H1 (cell line): Measurements from ENCODE around the gene RPL13A. TPM values are rescaled to one million over a fixed set of nuclear protein-coding genes. Genes with fewer than 3 reads are reported as not detected.

Source experiments
- ATF3 ChIP-seq: IDR thresholded peaks from 2 replicates; pipeline ENCODE4 v1.6.1; 2011; ENCODE audit warnings: low read depth, mild to moderate bottlenecking, low read length; ENCODE audit not compliant: insufficient read depth
- CEBPB ChIP-seq: IDR thresholded peaks from 2 replicates; pipeline ENCODE4 v1.6.1; 2012; ENCODE audit warnings: low read depth, low read length
- CHD7 ChIP-seq: fragments of 300-600 bp; sonication (generic); IDR thresholded peaks from 2 replicates; pipeline ENCODE4 v1.7.1; 2012; ENCODE audit warnings: low read length, moderate library complexity, mild to moderate bottlenecking, inconsistent platforms; ENCODE audit not compliant: insufficient replicate concordance
- CTBP2 ChIP-seq: IDR thresholded peaks from 2 replicates; pipeline ENCODE4 v1.7.0; 2011; ENCODE audit warnings: borderline replicate concordance, mild to moderate bottlenecking, moderate library complexity, mixed read lengths, low read length; ENCODE audit not compliant: insufficient read depth, insufficient read length
- KDM5A ChIP-seq: fragments of 200-600 bp; IDR thresholded peaks from 2 replicates; pipeline ENCODE4 v1.7.1; 2012; ENCODE audit warnings: mild to moderate bottlenecking, low read length, inconsistent platforms, mixed read lengths
- PHF8 ChIP-seq: fragments of 200-600 bp; sonication (generic); conservative IDR thresholded peaks from 2 replicates; pipeline ENCODE4 v1.7.1; 2012; ENCODE audit warnings: low read depth, mild to moderate bottlenecking, inconsistent platforms, low read length, moderate library complexity
- POLR2A ChIP-seq, 2 experiments: IDR thresholded peaks; 1 replicate in 1 of 2; 2 replicates in 1 of 2; pipeline ENCODE4 v1.6.1; 2011; ENCODE audit warnings: low read depth in 2 of 2, low read length in 2 of 2, mild to moderate bottlenecking in 2 of 2; ENCODE audit errors: control extremely low read depth in 1 of 2
- RNF2 ChIP-seq: fragments of 200-900, 300-1000 bp; sonication (generic); IDR thresholded peaks from 2 replicates; pipeline ENCODE4 v1.7.1; 2016; ENCODE audit warnings: borderline replicate concordance, low read depth, mild to moderate bottlenecking, antibody characterized with exemption, low read length; ENCODE audit not compliant: poor library complexity, severe bottlenecking; ENCODE audit errors: missing control alignments
- TCF12 ChIP-seq: IDR thresholded peaks from 2 replicates; pipeline ENCODE4 v1.6.1; 2011; ENCODE audit warnings: low read depth, mild to moderate bottlenecking, low read length
- polyA plus RNA-seq, 7 experiments: library from polyadenylated mRNA; depleted of rRNA in 3 of 7; stranded (reverse) in 5 of 7; unstranded in 2 of 7; fragments of >200 nt in 5 of 7; fragments of 200-250 nt in 2 of 7; gene quantifications; 1 replicate in 5 of 7; 2 replicates in 1 of 7; 4 replicates in 1 of 7; pipeline versions ENCODE4 v1.2.1 to v1.2.3, GENCODE V29; 2011 to 2013; ENCODE audit warnings: missing spikeins in 2 of 7, mixed read lengths in 2 of 7
- total RNA-seq: library from RNA; stranded (reverse); fragmentation: NEBNext Ultra II Directional; extraction: Animal tissue kit (Norgen Biotek cat#: 25700); gene quantifications from 2 replicates; pipeline ENCODE4 v1.2.1, GENCODE V29; 2021

The RPL13A gene
- total and polyA plus RNA-seq, 2 of the 8 experiments (the other 6 are each of a cell fraction or from before 2014, with no cell fraction given) = 3,305 to 8,868 TPM

GRCh38 chr19:49497047-49497788, 9.8 kb downstream of the RPL13A start (continued):
- TF ChIP-seq PHF8 (no peak), TCF12 (no peak), RNF2 (no peak), CHD7 (no peak), CEBPB (no peak), POLR2A (IDR thresholded peaks at IDR 0.05; ENCODE audit: control extremely low read depth in 1 of 2, low read depth in 2 of 2, low read length in 2 of 2) (peak in 1 of 2 experiments; percentile 77; a peak in 2 of 3 replicates), CTBP2 (no peak), ATF3 (no peak), KDM5A (no peak)
